GM18502 (cell line): ENCODE results near the gene PTPRN2.

Source experiments
- ATAC-seq: cut with Tn5 transposase; IDR thresholded peaks from one replicate; pipeline ENCODE4 v1.9.1; 2021; ENCODE audit warnings: mild to moderate bottlenecking; ENCODE audit not compliant: unreplicated experiment, poor library complexity

Gene PTPRN2

DNA sequence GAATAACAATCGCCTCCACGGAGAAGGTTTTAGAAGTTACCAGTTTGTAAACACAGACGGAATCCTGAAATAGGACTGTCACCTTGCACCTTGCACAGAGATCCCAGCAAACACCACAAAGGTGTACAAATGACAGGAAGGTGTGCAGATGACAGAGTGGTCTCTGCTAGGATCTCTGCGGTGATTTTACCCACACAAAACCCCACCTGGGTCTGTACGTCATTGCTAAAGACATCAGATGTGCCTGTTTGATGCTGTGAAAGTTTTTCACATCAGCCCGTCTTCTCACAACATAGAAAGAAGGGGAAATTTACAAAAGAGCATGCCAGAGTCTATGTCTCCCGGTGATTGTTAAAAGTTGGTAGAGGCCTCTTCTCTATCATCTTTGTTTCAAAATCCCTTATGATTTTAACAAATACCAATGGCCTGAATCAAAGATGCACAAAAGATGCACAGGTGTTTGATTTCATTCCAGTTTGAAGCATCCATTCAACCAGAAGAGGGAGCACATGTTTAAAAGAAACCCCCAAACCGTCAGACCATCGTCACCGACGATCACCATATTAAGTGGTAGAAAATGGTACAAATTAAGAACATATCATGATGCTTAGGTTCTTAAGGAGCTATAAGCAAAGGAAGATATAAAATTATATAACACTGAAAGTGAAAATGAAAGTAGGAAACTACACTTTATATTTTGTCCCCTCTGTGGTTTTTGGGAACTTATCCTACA lies 576.5 kb downstream of the PTPRN2 start:
- ATAC-seq: no peak

DNA sequence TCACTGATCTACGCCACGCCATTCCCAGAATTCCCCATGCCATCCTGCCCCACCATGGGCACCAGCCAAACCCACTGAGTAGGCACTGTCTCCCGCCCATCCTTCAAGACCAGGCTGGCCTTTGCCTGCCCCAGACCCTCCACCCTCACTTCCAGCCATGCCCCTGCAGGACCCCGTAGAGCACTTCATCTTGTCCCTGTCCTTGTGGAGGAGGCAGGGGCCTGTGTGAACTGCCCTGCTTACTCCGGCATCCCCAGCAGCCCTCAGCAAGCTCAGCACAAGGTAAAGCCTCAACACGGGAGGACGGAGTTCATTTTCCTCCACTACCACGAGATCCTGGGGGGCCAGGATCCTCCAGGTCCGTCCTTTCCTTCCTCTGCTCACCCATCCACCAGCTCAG lies 577.7 kb downstream of the PTPRN2 start:
- no peak for ATAC-seq

- ATAC-seq: no peak
Observed at GRCh38 chr7:158008267-158008666, 579.4 kb downstream of the PTPRN2 start.

GRCh38 chr7:158007697-158008257 lies 579.8 kb downstream of the PTPRN2 start:
- no peak for ATAC-seq

GRCh38 chr7:158006841-158007696 lies 580.6 kb downstream of the PTPRN2 start:
- no peak for ATAC-seq

GRCh38 chr7:158005531-158005930 lies 582.1 kb downstream of the PTPRN2 start:
- no peak for ATAC-seq

- no peak for ATAC-seq
Observed at GRCh38 chr7:158004123-158004490, 583.5 kb downstream of the PTPRN2 start.

DNA sequence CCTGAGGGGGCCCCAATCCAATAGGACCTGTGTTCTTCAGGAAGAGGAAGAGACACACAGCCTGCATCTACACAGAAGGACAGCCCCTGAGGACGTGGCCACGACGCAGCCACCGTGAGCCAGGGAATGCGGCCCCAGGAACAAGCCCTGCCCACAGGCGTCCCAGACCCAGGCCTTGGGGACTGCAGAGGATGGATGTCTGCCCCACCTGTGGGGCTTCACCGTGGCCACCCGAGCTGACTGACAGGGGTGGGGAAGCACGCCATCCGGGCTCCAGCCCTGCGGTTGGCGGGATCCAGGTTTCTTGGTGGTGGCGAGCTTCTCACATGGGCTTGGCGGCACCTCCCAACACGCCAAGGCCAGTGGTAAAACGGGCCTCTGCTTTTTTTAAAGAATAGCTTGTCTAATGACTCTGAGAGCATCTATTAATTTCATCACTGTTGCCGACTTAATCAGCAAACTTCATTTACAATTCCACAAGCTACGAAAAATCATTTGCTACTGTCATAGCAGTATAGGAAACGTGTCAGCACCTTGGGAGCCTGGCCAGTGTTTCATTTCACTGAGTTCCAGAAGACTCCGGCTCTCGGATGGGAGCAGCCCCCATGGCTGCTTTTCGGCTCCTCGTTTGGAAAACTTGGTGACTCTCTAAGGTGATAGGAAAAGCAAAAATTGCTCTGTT lies 584.0 kb downstream of the PTPRN2 start:
- no peak for ATAC-seq

DNA sequence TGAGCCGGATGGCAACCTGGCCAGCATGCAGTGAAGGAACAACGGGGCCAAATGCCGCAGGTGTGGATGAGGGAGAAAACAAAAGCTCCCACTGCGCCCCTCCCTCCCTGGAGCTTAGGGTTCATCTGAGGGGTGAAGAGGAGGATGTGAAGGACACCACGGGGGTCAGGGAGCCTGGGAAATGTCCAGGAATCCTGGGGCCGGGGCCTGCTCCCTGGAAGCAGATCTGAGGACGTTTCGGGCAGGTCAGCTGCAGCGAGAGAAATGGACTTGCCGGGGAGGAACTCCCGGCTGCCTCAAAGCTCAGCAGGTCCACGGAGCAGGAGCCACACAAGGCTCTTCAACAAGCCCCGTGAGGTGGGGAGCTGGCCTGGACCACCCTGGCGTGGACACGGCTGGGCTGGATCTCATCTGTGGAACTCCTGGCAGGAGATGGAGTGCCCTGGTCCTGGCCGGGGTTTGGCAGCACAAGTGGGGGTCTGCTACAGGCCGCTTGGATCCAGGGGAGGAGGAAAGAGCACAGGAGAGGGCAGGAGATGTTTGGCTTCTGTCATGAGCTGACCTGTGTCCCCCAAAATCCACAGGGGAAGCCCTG lies 585.0 kb downstream of the PTPRN2 start:
- no peak for ATAC-seq

DNA sequence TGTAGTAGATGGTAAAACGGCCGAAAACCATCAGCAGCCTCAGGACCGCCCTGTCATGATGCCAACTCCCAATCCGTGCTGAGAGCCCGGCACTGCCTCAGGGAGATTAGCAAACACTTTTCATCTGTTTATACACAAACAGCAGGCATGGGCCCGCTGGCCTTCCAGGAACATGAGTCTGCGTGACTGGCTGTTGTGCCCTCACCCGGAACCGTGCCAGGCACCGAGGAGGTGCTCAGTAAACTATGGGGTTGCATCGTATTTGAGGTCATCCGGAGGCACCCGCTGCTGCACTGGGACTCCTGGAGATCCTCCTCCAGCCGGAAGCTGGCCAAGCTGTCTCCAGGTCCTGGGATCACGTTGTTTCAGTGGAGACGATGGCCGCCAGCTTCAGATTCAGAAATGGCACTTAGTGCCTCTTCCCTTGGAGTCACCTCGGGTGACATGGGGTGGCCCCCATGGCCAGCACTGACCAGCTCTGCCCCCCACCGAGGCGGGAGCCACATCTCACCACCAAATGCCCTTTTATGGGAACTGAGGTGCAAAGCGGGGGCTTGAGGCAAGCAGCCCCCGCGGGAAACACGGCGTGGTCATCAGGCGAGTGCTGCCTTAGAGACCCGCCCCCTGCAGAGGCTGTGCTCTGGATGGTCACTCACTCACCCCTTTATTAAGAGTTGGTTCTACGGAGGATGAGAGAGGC lies 585.9 kb downstream of the PTPRN2 start:
- no peak for ATAC-seq

DNA sequence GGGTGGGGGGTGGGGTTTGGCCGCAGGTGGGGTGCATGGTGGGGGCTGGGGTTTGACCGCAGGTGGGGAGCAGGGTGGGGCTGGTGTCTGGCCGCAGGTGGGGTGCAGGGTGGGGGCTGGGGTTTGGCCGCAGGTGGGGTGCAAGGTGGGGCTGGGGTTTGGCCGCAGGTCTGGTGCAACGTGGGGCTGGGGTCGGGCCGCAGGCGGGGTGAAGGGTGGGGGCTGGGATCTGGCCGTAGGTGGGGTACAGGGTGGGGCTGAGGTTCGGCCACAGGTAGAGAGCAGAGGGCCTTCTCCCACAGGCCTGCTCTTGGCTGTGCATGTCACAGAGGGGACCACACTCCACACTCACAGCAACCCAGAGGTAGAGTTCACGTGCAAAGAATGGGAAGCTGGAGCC lies 586.6 kb downstream of the PTPRN2 start:
- ATAC-seq: no peak

DNA sequence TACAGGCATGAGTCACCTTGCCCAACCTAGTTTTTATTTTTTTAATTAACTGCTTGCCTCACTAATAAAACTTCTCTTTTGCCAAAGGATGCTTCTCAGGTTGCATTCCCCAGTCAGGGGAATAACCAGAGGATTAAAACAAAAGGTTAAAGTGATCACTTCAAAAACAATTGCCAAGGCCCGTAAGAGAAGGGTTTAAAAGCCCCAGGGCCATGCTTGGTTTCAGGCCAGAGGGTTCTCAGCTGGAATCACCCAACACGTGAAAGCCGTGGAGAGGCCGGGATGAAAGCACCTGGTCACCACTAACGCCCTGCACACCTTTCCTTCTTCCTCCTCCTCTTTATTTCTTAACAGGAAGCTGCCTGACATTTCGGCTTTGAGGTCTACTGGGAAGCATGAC lies 587.5 kb downstream of the PTPRN2 start:
- no peak for ATAC-seq

DNA sequence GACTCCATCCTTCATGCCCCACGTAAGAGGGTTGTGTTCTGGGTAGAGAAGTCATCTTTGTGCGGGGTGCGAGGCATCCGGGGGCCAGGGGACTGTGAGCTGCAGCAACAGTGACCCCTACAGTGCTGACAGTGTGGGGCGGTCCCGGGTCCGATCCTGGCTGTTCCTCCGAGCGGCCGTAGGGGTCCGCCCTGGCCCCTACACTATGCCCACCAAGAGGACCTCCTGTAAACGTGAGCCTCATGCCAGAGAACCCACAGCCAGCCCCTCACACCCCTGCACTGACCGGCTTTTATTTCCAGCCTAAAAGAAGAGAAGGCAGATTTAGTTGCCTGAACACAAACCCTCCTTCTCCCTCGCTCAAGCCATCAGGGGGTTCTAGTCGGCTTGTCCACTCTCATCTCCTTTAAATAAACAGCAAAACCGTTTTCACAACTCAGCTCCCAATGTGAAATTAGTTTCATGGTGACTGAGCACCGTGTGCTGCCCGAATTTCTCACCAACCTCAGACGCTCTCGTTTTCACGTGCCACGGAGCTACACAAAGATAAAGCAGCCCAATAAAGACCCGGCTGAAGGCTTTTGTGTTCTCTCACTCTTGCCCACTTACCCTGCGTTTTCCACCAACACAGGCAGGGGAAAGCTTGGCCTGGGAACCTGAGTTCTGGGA lies 588.6 kb downstream of the PTPRN2 start:
- ATAC-seq: no peak

- no peak for ATAC-seq
Observed at GRCh38 chr7:157997471-157997870, 590.2 kb downstream of the PTPRN2 start.

GRCh38 chr7:157997080-157997440 lies 590.6 kb downstream of the PTPRN2 start:
- no peak for ATAC-seq

DNA sequence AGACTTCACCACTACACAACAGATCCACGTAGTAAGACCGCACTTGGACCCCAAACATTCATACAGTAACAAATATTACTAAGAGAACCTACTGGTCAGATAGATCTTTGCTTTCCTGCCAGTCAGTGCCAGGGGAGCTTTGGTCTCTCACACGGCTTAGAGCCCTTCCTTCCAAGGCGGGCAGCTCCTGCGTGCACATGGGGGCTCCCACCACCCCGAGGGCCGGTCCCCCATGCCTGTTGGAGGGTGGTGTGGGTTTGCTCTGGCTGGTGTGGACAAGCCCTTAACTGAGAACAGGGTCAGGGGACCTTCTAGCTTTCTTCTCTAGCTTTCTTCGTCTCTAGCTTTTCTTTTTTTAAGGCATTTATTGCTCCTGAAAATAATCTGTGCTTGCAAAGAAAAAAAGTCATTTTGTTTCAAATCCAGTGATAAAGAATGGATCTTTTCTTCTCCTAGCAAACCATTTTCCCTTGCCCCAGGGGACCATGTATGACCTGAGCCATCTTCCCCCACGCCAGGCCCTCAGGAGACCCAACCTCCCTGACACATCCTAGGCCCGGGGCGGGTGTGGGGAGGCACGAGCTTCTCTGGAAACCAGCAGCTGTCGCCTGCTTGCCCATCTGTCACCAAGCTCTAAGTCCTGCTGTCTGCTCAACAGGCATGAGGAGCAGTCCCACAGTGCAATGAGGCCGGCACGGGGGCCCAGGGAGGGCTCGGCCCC lies 591.1 kb downstream of the PTPRN2 start:
- ATAC-seq: no peak

DNA sequence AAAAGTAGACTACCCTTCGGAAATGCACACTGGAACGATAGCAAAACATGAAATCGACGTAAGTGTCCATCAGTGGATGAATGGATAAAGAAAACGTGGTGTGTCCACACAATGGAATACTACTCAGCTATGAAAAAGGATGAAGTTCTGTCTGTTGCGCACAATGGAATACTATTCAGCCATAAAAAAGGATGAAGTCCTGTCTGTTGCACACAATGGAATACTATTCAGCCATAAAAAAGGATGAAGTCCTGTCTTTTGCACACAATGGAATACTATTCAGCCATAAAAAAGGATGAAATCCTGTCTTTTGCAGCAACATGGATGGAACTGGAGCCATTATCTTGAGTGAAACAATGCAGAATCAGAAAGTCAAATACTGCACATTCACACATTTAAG lies 591.8 kb downstream of the PTPRN2 start:
- ATAC-seq: no peak

GRCh38 chr7:157994319-157994718 lies 593.3 kb downstream of the PTPRN2 start:
- ATAC-seq: no peak
